ENCODE results near the gene S100A14.
"Not testable (repeated sequence)": the region's sequence is repeated elsewhere in the genome, so short reads cannot be mapped to it uniquely, and the experiment has no call there.

The S100A14 gene

DNA sequence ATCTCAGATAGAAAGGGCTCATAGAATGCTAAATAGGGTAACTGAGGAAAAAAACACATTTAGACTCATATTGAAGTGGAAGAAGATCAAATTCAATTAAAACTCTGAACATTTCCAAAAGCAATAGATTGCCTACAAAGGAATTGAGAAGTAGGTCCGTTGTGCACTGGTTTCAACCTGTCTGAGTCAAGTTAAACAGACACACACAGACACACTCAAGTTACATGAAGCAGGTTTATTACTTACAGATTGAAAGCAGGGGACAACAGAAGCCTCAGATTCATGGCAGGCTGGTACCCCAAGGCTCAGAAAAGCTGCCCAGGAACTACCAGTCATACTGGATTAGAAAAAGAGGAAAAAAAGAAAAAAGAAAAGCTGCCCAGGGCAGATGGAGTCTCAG, 29.8 kb downstream of the S100A14 start:
- no peak for DNase-seq (ENCODE audit: low spot score)

DNA sequence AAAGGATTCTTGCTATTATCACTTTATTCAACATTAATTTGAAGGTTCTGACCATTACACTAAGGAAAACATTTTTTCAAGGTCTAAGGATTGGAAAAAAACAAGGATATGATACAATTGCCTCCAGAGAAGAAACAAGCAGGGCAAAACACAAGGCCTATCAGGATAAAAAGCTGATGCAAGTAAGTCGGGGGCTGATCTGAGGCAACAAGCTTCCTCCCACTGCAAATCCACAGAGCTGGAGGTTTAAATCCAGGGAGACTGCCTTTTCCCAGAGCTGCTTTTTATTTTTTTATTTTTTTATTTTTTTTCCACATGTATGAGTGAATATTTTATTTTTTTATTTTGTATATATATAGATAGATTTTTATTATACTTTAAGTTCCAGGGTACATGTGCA, 31.1 kb downstream of the S100A14 start:
- DNase-seq (ENCODE audit: low spot score): no peak

DNA sequence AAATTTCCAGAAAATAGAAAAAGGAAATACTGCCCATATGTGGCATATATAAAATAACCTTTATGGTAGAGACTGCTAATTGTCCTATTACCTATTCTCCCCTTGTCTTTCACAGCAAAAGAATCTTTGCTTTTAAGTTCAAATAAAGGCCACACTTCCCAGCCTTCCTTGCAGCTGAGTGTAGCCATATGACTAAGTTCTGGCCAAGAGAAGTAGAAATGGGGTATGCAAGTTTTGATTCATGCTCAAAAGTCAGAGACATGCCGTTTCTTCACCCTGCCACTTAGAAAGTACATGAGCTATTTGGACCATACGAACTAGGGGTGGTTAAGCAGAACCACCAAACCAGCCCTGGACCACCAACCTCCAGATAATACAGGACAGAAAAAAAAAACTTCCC, 32.1 kb downstream of the S100A14 start:
- no peak for DNase-seq (ENCODE audit: low spot score)

DNA sequence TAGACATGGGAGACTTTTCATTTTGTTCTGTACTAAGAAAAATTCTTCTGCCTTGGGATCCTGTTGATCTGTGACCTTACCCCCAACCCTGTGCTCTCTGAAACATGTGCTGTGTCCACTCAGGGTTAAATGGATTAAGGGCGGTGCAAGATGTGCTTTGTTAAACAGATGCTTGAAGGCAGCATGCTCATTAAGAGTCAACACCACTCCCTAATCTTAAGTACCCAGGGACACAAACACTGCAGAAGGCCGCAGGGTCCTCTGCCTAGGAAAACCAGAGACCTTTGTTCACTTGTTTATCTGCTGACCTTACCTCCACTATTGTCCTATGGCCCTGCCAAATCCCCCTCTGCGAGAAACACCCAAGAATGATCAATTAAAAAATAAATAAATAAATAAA, 32.6 kb downstream of the S100A14 start:
- not testable (repeated sequence) for DNase-seq (ENCODE audit: low spot score)

DNA sequence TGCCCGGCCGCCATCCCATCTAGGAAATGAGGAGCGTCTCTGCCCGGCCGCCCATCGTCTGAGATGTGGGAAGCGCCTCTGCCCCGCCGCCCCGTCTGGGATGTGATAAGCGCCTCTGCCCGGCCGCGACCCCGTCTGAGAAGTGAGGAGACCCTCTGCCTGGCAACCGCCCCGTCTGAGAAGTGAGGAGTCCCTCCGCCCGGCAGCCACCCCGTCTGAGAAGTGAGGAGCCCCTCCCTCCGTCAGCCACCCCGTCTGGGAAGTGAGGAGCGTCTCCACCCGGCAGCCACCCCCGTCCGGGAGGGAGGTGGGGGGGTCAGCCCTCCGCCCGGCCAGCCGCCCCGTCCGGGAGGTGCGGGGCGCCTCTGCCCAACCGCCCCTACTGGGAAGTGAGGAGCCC, 33.3 kb downstream of the S100A14 start:
- DNase-seq (ENCODE audit: low spot score): not testable (repeated sequence)

DNA sequence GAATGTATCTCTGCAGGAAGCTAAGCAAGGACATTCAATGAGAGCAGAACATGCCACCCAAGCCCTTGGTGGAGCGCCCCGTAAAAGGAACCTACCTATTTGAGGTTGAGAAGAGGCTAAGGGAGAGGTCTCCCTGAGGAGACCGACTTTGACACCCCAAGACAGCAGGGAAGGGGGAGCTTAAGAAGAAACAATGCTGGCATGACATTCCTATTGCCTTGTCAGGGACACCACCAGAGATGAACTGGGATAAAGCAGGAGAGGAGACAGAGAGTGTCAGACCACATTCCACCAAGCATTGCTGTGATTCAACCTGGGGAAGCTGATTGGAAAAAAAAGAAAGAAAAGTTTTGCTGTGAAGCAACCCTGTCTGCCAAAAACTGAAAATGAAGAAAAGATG, 37.2 kb downstream of the S100A14 start:
- DNase-seq (ENCODE audit: low spot score): no peak

DNA sequence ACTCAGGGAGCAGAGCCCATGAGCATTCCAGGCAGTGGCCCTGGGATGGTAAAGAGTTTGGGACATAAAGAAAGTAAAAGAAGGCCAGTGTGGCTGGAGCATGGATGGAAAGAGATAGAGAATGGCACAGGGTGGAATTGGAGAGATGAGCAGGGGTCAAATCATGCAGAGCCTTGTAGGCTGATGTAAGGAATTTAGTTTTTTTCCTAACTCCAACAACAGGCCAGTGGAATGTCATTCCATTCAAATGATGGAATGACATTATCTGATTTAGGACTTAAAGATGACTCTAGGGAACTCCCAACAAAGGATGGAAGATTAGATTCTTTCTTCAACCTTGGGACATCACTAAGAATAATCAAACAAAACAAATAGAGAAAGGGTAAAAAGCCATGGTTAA, 37.6 kb downstream of the S100A14 start:
- no peak for DNase-seq (ENCODE audit: low spot score)

DNA sequence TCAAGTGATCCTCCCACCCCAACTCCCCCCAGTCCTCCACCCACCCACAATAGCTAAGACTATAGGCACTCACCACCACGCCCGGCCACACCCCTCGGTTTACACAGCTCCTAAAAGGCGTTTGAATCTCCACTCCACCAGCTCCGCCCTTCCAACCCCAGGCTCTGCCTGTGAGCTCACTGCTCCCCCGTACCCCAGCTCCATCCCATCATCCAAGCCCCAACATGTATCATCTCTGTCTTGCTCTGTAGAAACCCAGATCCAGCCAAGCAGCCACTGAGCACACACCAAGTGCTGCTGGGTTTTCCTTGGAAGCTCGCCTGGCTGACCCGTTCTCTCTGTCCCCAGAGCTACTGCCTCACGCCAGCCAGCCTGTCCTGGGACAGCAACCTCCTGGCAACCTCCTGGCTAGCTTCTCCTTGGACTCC, 38.5 kb downstream of the S100A14 start:
- DNase-seq (ENCODE audit: low spot score): no peak

DNA sequence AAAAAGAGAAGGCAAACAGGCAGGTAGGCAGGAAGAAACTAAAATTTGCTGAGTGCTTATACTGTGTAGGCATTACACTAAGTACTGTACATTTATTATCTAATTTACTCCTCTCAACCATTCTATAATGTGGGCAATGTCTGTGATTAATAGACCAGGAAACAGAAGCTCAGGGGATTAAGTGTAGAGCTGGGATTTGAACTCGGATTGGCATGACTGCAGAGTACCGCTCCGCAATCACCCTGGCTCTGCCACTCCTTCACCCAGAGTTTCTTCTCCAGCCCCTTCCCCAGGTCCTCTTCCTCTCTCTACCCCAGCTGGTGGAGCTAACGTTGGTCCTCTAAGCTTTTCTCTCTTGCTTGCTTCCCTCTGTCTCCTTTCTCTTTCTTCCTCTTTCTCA, 39.0 kb downstream of the S100A14 start:
- DNase-seq (ENCODE audit: low spot score): no peak

DNA sequence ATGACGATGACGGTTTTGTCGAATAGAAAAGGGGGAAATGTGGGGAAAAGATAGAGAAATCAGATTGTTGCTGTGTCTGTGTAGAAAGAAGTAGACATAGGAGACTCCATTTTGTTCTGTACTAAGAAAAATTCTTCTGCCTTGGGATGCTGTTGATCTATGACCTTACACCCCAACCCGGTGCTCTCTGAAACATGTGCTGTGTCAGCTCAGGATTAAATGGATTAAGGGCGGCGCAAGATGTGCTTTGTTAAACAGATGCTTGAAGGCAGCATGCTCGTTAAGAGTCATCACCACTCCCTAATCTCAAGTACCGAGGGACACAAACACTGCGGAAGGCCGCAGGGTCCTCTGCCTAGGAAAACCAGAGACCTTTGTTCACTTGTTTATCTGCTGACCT, 40.6 kb downstream of the S100A14 start:
- DNase-seq (ENCODE audit: low spot score): not testable (repeated sequence)

DNA sequence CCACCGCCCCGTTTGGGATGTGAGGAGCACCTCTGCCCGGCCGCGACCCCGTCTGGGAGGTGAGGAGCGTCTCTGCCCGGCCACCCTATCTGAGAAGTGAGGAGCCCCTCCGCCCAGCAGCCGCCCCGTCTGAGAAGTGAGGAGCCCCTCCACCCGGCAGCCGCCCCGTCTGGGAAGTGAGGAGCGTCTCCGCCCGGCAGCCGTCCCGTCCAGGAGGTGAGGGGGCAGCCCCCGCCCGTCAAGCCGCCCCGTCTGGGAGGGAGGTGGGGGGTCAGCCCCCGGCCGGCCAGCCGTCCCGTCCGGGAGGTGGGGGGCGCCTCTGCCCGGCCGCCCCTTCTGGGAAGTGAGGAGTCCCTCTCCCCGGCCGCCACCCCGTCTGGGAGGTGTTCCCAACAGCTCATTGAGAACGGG, 41.0 kb downstream of the S100A14 start:
- not testable (repeated sequence) for DNase-seq (ENCODE audit: low spot score)

DNA sequence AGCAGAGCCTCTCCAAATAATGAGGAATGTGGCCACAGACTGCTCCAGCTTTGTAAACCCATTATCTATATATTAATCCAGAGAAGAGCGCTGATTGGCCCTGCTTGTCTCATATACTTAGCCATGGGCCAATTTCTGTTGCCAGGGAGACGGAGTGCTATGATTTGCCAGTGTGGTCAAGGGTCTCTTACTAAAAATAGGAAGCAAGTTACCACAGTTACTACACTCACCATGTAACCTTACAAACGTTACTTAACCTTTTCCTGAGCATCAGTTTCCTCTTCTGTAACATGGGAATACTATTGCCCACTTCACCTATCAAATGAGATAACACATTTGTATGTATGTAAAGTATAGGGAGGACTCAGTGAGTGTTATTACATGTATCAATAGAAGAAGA, 42.8 kb downstream of the S100A14 start:
- DNase-seq (ENCODE audit: low spot score): no peak

DNA sequence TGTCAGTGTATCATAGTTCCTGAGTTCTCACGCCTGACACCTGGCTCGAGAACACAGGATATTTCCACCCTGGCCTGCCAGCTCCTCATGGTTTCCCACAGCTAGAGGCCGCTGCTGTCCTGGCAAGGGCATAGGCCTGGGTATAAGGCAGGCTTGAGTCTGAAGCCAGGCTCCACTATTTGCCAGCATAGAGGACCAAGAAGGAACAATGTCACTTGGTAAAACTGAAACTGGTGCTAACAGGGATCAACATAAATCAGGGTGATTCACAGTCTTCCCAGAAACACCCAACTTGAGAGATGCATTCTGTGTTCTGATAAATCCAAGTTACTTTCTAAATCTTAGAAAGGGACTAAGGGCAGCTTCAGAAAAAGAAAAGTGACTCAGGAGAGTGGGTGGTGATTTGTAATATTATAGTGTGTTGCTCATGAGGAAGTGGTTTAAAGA, 43.5 kb downstream of the S100A14 start:
- DNase-seq (ENCODE audit: low spot score): peak; percentile 54

DNA sequence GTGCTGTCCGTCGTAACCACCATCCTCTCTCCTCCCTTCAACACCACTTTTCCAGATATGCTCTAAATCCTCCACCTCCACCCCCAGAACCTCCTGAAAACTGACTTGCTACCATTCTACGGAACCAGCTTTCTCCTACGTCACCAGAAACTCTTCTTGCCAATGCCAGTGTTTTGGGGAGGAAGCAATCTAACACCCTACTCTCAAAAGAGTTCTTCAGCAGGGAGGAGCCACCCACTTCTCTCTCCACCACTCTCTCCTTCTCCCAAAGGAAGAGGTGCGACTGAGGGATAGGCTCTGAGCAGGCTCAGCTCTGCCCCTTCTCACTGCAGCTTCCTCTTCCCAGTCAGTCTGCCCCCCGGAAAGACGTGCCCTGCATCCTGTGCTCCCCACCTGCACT, 44.4 kb downstream of the S100A14 start:
- DNase-seq (ENCODE audit: low spot score): no peak

DNA sequence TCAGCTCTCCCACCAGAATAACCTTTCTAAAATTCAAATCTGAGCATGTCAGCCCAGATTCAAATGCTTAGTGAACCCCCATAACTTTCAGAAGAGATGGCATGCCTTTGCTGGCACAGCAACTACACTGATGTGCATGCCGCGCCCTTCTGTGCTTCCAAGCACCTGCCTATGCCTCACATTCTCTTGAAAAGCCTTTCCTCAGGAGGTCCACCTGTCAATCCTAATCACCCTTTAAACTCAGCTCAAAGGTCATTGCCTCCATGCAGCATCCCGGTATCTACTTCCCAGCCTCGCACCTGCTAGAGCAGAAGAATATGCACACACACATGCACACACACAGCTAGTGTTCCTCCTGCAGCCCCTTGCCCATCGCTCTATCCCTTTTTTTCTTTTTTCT, 45.3 kb downstream of the S100A14 start:
- no peak for DNase-seq (ENCODE audit: low spot score)

DNA sequence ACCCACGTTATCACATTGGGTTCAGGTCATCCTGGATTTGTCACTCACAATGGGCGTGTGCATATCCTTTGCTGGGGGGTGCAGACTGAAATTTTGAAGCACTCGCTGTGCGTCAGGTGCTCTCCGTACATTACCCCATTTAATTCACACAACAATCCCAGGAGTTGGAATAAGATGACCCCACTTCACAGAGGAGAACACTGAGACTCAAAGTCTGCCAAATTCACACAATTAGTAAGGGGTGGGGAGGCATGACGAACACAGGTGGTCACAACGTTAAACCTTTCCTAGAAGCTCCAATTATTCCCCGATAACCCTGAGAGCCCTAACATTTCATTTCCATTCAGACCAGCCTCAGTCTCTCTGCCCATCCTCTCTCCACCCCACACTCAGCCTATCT, 46.7 kb downstream of the S100A14 start:
- DNase-seq (ENCODE audit: low spot score): no peak

DNA sequence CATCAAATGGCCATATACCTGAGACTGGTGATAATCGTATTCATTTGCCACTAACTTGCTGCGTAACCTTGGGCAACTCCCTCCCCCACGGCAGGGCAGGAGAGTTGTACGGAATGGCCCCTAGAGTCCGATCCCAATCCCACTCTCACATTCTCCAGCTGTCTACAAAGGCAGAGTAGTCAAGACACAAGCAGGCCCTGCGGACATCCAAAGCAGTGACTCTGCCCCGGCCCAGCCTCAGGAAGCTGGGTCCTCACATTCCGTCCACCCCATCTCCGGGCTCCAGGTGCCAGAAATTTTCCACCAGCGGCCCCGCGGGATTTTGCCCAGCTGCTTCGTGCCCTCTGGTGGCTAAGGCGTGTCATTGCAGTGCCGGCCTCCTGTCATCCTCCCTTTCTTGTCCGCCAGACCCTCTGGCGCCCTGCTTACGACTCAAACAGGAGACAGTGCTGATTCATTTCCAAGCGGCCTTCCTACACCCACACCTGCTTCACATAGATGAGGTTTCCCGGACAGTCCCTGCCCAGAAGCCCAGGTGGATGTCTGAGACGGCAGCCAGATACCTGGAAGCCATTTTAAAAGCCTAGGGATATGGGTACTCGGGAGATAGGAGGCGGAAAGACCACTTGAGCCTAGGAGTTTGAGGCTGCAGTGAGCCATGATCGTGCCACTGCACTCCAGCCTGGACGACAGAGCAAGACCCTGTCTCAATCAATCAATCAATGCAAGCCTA, 47.6 kb downstream of the S100A14 start:
- peak; percentile 86 for DNase-seq (ENCODE audit: low spot score)

DNA sequence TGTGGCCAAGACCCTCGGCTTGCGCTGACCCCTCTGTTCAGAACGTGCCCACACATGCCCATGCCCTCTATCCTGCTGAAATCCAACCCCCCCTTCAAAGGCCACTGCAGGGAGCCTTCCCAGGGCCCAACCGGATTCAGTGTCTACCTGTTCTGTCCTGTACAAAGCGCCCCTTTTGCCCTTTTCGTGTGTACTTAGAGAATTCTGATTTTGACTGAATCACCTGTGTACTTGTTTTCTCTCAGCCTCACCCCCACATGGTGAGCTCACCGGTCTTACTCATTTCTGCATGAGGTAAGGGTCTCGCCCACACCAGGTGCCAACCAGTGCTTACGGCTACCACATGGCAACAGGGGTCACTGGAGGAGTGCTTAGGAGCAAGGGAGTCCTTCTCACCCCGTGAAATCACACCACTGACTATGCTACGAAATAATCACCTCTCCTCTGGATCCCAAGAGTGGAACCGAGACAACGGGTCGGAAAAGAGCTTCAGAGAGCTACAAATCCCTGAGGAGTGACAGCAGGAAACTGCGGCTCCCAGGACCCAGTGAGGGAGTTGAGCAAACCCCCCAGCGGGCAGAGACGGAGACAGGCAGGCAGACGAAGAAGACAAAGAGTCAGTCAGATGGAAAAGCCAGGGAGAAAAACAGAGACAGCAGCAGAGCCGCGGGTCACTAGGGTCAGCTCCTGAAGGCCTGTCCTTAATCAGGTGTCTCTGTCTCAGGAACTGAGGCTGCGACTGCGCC, 48.3 kb downstream of the S100A14 start:
- peak; percentile 18 for DNase-seq (ENCODE audit: low spot score)

DNA sequence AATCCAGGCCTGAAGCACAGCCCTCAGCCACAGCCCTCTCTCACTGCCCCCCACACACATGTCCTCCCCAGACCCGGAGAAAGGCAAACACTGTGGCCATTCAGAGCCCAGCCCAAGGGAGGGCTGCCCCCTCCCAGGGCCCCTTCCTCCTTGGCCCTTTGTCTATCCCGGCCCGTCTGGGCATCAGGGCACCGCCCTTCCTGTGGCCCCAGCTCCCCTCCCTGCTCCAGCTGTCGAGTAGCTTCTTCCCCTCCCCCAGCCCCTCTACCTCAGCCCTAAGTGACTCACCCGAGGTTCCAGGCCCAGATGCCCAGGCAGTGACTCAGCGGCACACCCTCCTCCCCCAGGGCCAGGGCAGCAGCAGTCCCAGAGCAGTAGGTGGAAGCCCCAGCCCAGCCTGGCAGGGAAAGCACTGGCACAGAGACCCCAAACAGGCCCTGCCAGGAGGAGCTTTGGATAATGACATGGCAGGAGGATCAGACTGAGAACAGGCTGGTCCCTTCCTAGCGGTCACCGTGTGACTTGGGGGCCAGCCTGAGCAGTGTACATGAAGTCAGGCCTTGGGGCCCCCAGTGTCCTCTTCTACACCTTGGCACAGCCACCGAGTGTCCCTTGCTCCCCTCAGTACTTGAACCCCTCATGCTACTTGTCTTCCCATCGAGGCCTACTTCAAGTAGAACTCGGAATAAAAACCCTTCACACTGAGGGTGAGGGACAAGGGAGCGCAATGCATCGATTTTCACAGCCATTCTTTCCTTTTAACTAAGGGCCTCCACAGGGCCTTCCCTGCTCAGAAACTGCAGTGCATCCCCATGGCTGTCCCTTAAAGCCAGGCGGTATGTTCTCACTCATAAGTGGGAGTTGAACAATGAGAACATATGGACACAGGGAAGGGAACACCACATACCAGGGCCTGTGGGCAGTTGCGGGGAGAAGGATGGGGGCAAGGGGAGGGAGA, 49.4 kb downstream of the S100A14 start:
- peak; percentile 95 for DNase-seq (ENCODE audit: low spot score)

DNA sequence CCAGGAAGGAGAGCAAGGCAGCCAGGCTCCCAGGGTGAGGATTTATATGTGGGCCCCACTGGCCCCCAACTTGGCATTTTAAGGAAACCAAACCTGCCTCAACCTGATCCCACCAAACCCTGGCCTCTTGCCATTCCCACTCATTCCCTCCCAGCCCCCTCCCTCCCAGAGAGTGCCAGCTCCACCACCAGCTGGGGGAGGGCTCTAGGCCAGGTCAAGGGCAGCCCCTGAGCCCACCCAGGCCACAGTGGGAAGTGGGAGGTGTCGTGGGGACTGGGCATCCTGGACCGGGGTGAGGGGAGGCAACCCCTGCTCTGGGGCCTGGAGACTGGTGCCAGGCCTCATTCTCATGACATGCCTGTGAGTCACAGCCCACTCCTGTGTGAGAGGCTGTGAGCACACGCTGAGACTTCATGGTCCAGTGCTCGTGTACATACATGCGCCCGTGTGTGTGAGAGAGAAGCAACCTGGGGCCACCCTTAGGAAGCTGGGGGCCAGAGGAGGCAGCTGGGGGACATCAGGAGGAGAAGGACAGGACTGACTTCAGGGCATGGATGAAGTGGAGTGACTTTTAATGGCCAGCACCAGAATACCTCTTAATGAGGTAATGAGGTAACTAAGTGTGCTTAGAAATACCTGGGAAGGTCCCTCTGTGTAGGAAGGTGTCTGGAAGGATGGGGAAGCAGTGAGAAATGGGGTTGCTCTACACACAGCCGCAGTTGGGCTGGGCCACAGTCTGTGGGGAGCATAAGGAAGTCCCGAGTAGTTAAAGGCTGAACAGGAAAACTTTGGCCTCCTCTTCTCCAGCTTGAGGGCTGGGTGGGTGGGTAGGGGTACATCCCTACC, 50.4 kb downstream of the S100A14 start, which contains the start of gene S100A2:
TSS of gene S100A2 (minus strand) at position 316 of the 846 bp plus-strand sequence. CDS start 1,967 bp downstream, outside the sequence.
- DNase-seq (ENCODE audit: low spot score): peak; percentile 67
